Measurements from ENCODE around the gene FGF22. TPM values are rescaled to one million over a fixed set of nuclear protein-coding genes. Genes with fewer than 3 reads are reported as not detected.

FGF22 gene
- total and polyA plus RNA-seq, 2 of the 4 experiments (the other 2 are of a cell fraction): 0.14 TPM; not detected in 1

- peak overlapping the region; percentile 87 for H3K4me2 ChIP-seq (ENCODE audit: low read depth, low read length)
- no peak overlapping the region for H2BK15ac ChIP-seq (ENCODE audit: low read depth, low read length)
- H4K5ac ChIP-seq (ENCODE audit: low read depth, low read length): no peak overlapping the region
- H3K14ac ChIP-seq (replicated peaks; ENCODE audit: low read depth, low read length): peak overlapping the region; percentile 90
- TF ChIP-seq BHLHE40 (IDR thresholded peaks at IDR 0.05; ENCODE audit: low read depth, low read length) (no peak), CHD1 (IDR thresholded peaks at IDR 0.05; ENCODE audit: low read depth, low read length) (no peak), SMC3 (IDR thresholded peaks at IDR 0.05; ENCODE audit: low read depth, low read length) (no peak), MXI1 (IDR thresholded peaks at IDR 0.05; ENCODE audit: borderline replicate concordance, low read depth, low read length) (peak; percentile 61; the same call in 1 of the 2 replicates), MAFK (IDR thresholded peaks at IDR 0.05; ENCODE audit: low read depth, low read length) (no peak)
- POLR2A ChIA-PET (ENCODE audit: unreplicated experiment): no interaction called here
- H4K8ac ChIP-seq (ENCODE audit: low read depth in 2 of 2, low read length in 2 of 2): peak overlapping the region; percentile 68 to 90; a peak in 3 of 4 replicates
- H3K18ac ChIP-seq (ENCODE audit: low read depth, low read length): no peak overlapping the region
- WGBS, 2 experiments (ENCODE audit: extremely low coverage in 2 of 2, insufficient read length in 1 of 2): 3% methylated on average over 34 of the region's 35 CpGs; no CpG with 5 or more reads in 1 of the 2 experiments
- no peak overlapping the region for H2BK5ac ChIP-seq (ENCODE audit: low read depth, low read length, poor library complexity, severe bottlenecking)
- dilution Hi-C loops (cut with HindIII; ENCODE audit: low sequenced_read_pairs, unreplicated experiment): no loop called here
- peak overlapping the region; percentile 75; the same call in 1 of the 2 replicates for H3K23ac ChIP-seq (ENCODE audit: low read depth, low read length)
- peak overlapping the region; percentile 89 for H3K4ac ChIP-seq (ENCODE audit: low read depth, low read length)
- H2BK20ac ChIP-seq (ENCODE audit: low read depth, low read length): no peak overlapping the region
- BruUV-seq (replicated peaks): no TSS peak
- peaks cover 11% of the 10 kb centered on the region; the same call in 1 of the 2 replicates for H3K36me3 ChIP-seq (ENCODE audit: control insufficient read depth, insufficient read depth, low read length)
- H3K27me3 ChIP-seq (ENCODE audit: control insufficient read depth, insufficient read depth, low read length): no peaks in the 10 kb centered on the region
- H3K79me1 ChIP-seq (ENCODE audit: low read depth in 1 of 2, low read length in 2 of 2): peaks cover 7 to 34% of the 10 kb centered on the region in 2 experiments
- intact Hi-C loops (cut with micrococcal nuclease): loop anchor here (2.0 kb wide), 3 partner anchors 22 to 44 kb away; partner anchors contain the start of genes HCN2 and RNF126
- no peaks in the 10 kb centered on the region for H3K9me3 ChIP-seq (ENCODE audit: control insufficient read depth, insufficient read depth, low read length)
- DNase-seq: peak; percentile 35
- H4K20me1 ChIP-seq (ENCODE audit: insufficient read depth, low read length): peaks cover 3% of the 10 kb centered on the region; the same call in 1 of the 2 replicates
- ATAC-seq (ENCODE audit: low read depth): peak; percentile 63
- no peak overlapping the region for H3K56ac ChIP-seq (ENCODE audit: extremely low read depth, insufficient read depth, low read length)
- H3K4me1 ChIP-seq (ENCODE audit: control insufficient read depth, insufficient read depth, low read length): peaks cover 9% of the 10 kb centered on the region
- H3K9me1 ChIP-seq (ENCODE audit: insufficient read depth, low read length): no peaks in the 10 kb centered on the region; the same call in 1 of the 2 replicates
- H4K91ac ChIP-seq (ENCODE audit: insufficient read depth, low read depth, low read length): peak overlapping the region; percentile 75; the same call in 1 of the 2 replicates
- H2AK5ac ChIP-seq (ENCODE audit: low read depth, low read length): peak overlapping the region; percentile 84
- peak overlapping the region; percentile 58 for H3K4me3 ChIP-seq (ENCODE audit: insufficient read depth, low read depth, low read length)
- H3K9ac ChIP-seq (ENCODE audit: low read depth, low read length): peak overlapping the region; percentile 63
- H3K27ac ChIP-seq (ENCODE audit: insufficient read depth, low read length): peak overlapping the region; percentile 42; the same call in 1 of the 2 replicates
- CTCF ChIA-PET: interaction anchor here (0.5 kb wide), 1 partner anchor 295 kb away, joined by 3 read pairs; no protein-coding TSS in a partner anchor
- H2BK120ac ChIP-seq (ENCODE audit: low read depth, low read length): no peak overlapping the region
- peak overlapping the region; percentile 95 for H2AFZ ChIP-seq (replicated peaks; ENCODE audit: low read length, poor library complexity)
- in situ Hi-C loops (cut with MboI; ENCODE audit: low sequenced_read_pairs): no loop called here
- peak overlapping the region; percentile 99 for H2AK9ac ChIP-seq (replicated peaks; ENCODE audit: low read depth, low read length, poor library complexity)
Observed at GRCh38 chr19:632579-633067, 7.1 kb upstream of the FGF22 start.

All from IMR-90 (cell line).